ENCODE data around the gene KIF13A.
"Not testable (repeated sequence)": the region's sequence is repeated elsewhere in the genome, so short reads cannot be mapped to it uniquely, and the experiment has no call there.

The KIF13A gene

GRCh38 chr6:17863901-17864754, 123.3 kb downstream of the KIF13A start:
- no peak overlapping the region for H3K9ac ChIP-seq
- H3K27me3 ChIP-seq (ENCODE audit: insufficient read depth, low read depth) = no peaks in the 10 kb centered on the region
- no peaks in the 10 kb centered on the region for H3K79me2 ChIP-seq (ENCODE audit: insufficient read depth, low read depth)
- H3K36me3 ChIP-seq (ENCODE audit: insufficient read depth) = no peaks in the 10 kb centered on the region
- TF ChIP-seq CTCF (conservative IDR thresholded peaks at IDR 0.05; ENCODE audit: low read depth, low read length) = no peak
- H4K20me1 ChIP-seq (ENCODE audit: insufficient read depth) = no peaks in the 10 kb centered on the region
- no peak overlapping the region for H3K27ac ChIP-seq
- H3K4me2 ChIP-seq = no peak overlapping the region
- no peak overlapping the region for H2AFZ ChIP-seq (ENCODE audit: low read depth)
- no peak overlapping the region for H3K4me3 ChIP-seq (IDR thresholded peaks at IDR 0.05; ENCODE audit: insufficient read depth, low read depth, low read length)
- no peaks in the 10 kb centered on the region for H3K4me1 ChIP-seq (ENCODE audit: low read depth, poor library complexity, severe bottlenecking)

- no peaks in the 10 kb centered on the region for H3K4me1 ChIP-seq (ENCODE audit: low read depth, poor library complexity, severe bottlenecking)
- no peak overlapping the region for H3K27ac ChIP-seq
- H4K20me1 ChIP-seq (ENCODE audit: insufficient read depth) = no peaks in the 10 kb centered on the region
- TF ChIP-seq CTCF (conservative IDR thresholded peaks at IDR 0.05; ENCODE audit: low read depth, low read length) = no peak
- no peaks in the 10 kb centered on the region for H3K27me3 ChIP-seq (ENCODE audit: insufficient read depth, low read depth)
- no peak overlapping the region for H3K4me2 ChIP-seq
- no peaks in the 10 kb centered on the region for H3K79me2 ChIP-seq (ENCODE audit: insufficient read depth, low read depth)
- no peak overlapping the region for H2AFZ ChIP-seq (ENCODE audit: low read depth)
- no peak overlapping the region for H3K9ac ChIP-seq
- no peak overlapping the region for H3K4me3 ChIP-seq (IDR thresholded peaks at IDR 0.05; ENCODE audit: insufficient read depth, low read depth, low read length)
- no peaks in the 10 kb centered on the region for H3K36me3 ChIP-seq (ENCODE audit: insufficient read depth)
Measured at GRCh38 chr6:17861361-17861760, 126.1 kb downstream of the KIF13A start.

- H3K4me3 ChIP-seq (IDR thresholded peaks at IDR 0.05; ENCODE audit: insufficient read depth, low read depth, low read length) = no peak overlapping the region
- H3K79me2 ChIP-seq (ENCODE audit: insufficient read depth, low read depth) = no peaks in the 10 kb centered on the region
- TF ChIP-seq CTCF (conservative IDR thresholded peaks at IDR 0.05; ENCODE audit: low read depth, low read length) = no peak
- no peaks in the 10 kb centered on the region for H3K27me3 ChIP-seq (ENCODE audit: insufficient read depth, low read depth)
- no peak overlapping the region for H3K9ac ChIP-seq
- H3K27ac ChIP-seq = no peak overlapping the region
- no peaks in the 10 kb centered on the region for H4K20me1 ChIP-seq (ENCODE audit: insufficient read depth)
- no peak overlapping the region for H2AFZ ChIP-seq (ENCODE audit: low read depth)
- no peaks in the 10 kb centered on the region for H3K4me1 ChIP-seq (ENCODE audit: low read depth, poor library complexity, severe bottlenecking)
- H3K36me3 ChIP-seq (ENCODE audit: insufficient read depth) = no peaks in the 10 kb centered on the region
- no peak overlapping the region for H3K4me2 ChIP-seq
Measured at GRCh38 chr6:17859846-17860245, 127.6 kb downstream of the KIF13A start.

- H3K27me3 ChIP-seq (ENCODE audit: insufficient read depth, low read depth) = no peaks in the 10 kb centered on the region
- H3K79me2 ChIP-seq (ENCODE audit: insufficient read depth, low read depth) = no peaks in the 10 kb centered on the region
- H3K4me2 ChIP-seq = no peak overlapping the region
- no peaks in the 10 kb centered on the region for H3K4me1 ChIP-seq (ENCODE audit: low read depth, poor library complexity, severe bottlenecking)
- H3K4me3 ChIP-seq (IDR thresholded peaks at IDR 0.05; ENCODE audit: insufficient read depth, low read depth, low read length) = no peak overlapping the region
- no peaks in the 10 kb centered on the region for H4K20me1 ChIP-seq (ENCODE audit: insufficient read depth)
- no peak for TF ChIP-seq CTCF (conservative IDR thresholded peaks at IDR 0.05; ENCODE audit: low read depth, low read length)
- no peak overlapping the region for H3K27ac ChIP-seq
- no peak overlapping the region for H3K9ac ChIP-seq
- H3K36me3 ChIP-seq (ENCODE audit: insufficient read depth) = no peaks in the 10 kb centered on the region
- no peak overlapping the region for H2AFZ ChIP-seq (ENCODE audit: low read depth)
Measured at GRCh38 chr6:17858584-17858983, 128.9 kb downstream of the KIF13A start.

- H2AFZ ChIP-seq (ENCODE audit: low read depth); H3K27ac ChIP-seq; H3K36me3 ChIP-seq (ENCODE audit: insufficient read depth); H3K4me3 ChIP-seq (IDR thresholded peaks at IDR 0.05; ENCODE audit: insufficient read depth, low read depth, low read length); H3K4me1 ChIP-seq (ENCODE audit: low read depth, poor library complexity, severe bottlenecking); H3K9ac ChIP-seq; H3K4me2 ChIP-seq; H4K20me1 ChIP-seq (ENCODE audit: insufficient read depth); H3K27me3 ChIP-seq (ENCODE audit: insufficient read depth, low read depth); H3K79me2 ChIP-seq (ENCODE audit: insufficient read depth, low read depth): not testable (repeated sequence)
Measured at GRCh38 chr6:17857188-17857587, 130.2 kb downstream of the KIF13A start.

Measured in KMS-11 (cell line).